Karpas-422 (cell line): ENCODE results near the gene MAOB. TPM values are rescaled to one million over a fixed set of nuclear protein-coding genes. Genes with fewer than 3 reads are reported as not detected.

Experiments
- DNase-seq: peaks from one replicate; pipeline ENCODE4 v3.0.0-alpha.2; 2015
- H2AFZ ChIP-seq: fragments of 200-600 bp; sonication (generic); 2 replicates; pipeline ENCODE4 v1.6.1; 2014; ENCODE audit warnings: antibody characterized with exemption, low read length, mixed read lengths
- H3K27ac ChIP-seq: fragments of 200-600 bp; sonication (generic); 2 replicates; pipeline ENCODE4 v1.5.1; 2014; ENCODE audit warnings: mild to moderate bottlenecking, low read length, moderate library complexity
- H3K27me3 ChIP-seq: fragments of 200-600 bp; sonication (generic); 2 replicates; pipeline ENCODE4 v1.6.1; 2014; ENCODE audit warnings: low read length, mixed read lengths
- H3K36me3 ChIP-seq: fragments of 200-600 bp; sonication (generic); 2 replicates; pipeline ENCODE4 v1.6.1; 2014; ENCODE audit warnings: low read length, mixed read lengths; ENCODE audit not compliant: insufficient read depth
- H3K4me1 ChIP-seq: fragments of 200-600 bp; sonication (generic); 2 replicates; pipeline ENCODE4 v1.6.1; 2014; ENCODE audit warnings: mild to moderate bottlenecking, low read length, mixed read lengths
- H3K4me2 ChIP-seq: fragments of 200-600 bp; sonication (generic); 2 replicates; pipeline ENCODE4 v1.6.1; 2014; ENCODE audit warnings: low read length, low read depth, mild to moderate bottlenecking; ENCODE audit not compliant: poor library complexity, severe bottlenecking
- H3K4me3 ChIP-seq: fragments of 200-600 bp; sonication (generic); 2 replicates; pipeline ENCODE4 v1.5.1; 2014; ENCODE audit warnings: mild to moderate bottlenecking, antibody characterized with exemption, low read length, mixed read lengths
- H3K79me2 ChIP-seq: fragments of 200-600 bp; sonication (generic); 2 replicates; pipeline ENCODE4 v1.6.1; 2014; ENCODE audit warnings: mild to moderate bottlenecking, low read length, mixed read lengths
- H3K9ac ChIP-seq: fragments of 200-600 bp; sonication (generic); 2 replicates; pipeline ENCODE4 v1.6.0; 2014; ENCODE audit warnings: low read length
- H3K9me2 ChIP-seq: fragments of 200-600 bp; sonication (generic), shearing (Covaris generic); replicated peaks from 2 replicates; pipeline ENCODE4 v1.6.0; 2014; ENCODE audit warnings: mild to moderate bottlenecking, low read length, moderate library complexity; ENCODE audit not compliant: insufficient read depth
- H3K9me3 ChIP-seq: fragments of 300-700, 200-600 bp; sonication (generic); 2 replicates; pipeline ENCODE4 v1.6.1; 2014; ENCODE audit warnings: low read length, mixed read lengths
- H4K20me1 ChIP-seq: fragments of 200-600 bp; sonication (generic); 2 replicates; pipeline ENCODE4 v1.6.1; 2014; ENCODE audit warnings: mild to moderate bottlenecking, antibody characterized with exemption, low read length, low read depth; ENCODE audit not compliant: insufficient read depth
- total RNA-seq: library from RNA; depleted of rRNA; stranded (reverse); fragments of >200 nt; shearing (Covaris generic); gene quantifications from 2 replicates; pipeline ENCODE4 v1.2.3, GENCODE V29; 2014; ENCODE audit warnings: low replicate concordance

MAOB gene
- total RNA-seq, 1 experiment from 2014 or later: not detected

DNA sequence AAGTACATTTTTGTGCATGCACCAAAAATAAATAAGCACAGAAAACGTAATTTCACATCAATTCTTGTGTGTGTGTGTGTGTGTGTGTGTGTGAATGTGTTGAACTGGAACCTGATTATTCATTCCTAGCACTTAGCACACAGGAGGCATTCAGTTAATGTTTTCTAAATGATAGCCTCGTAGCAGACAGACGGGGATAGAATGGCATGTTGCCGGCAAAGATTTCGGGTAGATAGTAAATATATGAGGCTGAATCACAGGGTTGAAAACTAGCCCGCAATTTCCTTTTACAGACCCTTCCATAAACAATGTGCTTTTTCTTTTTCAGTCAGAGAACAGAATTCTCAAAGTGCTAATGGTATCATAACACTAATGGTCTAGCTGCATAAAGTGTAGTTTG, 13.5 kb downstream of the MAOB start:
- no peaks in the 10 kb centered on the region for H3K9me2 ChIP-seq
- H2AFZ ChIP-seq: no peak overlapping the region
- H4K20me1 ChIP-seq: no peaks in the 10 kb centered on the region
- DNase-seq: no peak
- H3K9ac ChIP-seq: no peak overlapping the region
- no peak overlapping the region for H3K4me3 ChIP-seq
- no peaks in the 10 kb centered on the region for H3K79me2 ChIP-seq
- no peaks in the 10 kb centered on the region for H3K27me3 ChIP-seq
- H3K27ac ChIP-seq: no peak overlapping the region
- no peak overlapping the region for H3K4me2 ChIP-seq
- H3K36me3 ChIP-seq: no peaks in the 10 kb centered on the region
- H3K9me3 ChIP-seq: peaks cover 3% of the 10 kb centered on the region; the same call in 1 of the 2 replicates
- no peaks in the 10 kb centered on the region for H3K4me1 ChIP-seq

GRCh38 chrX:43866423-43866822, 15.8 kb downstream of the MAOB start:
- no peak overlapping the region for H3K4me2 ChIP-seq
- DNase-seq: no peak

GRCh38 chrX:43865791-43866190, 16.5 kb downstream of the MAOB start:
- H3K9ac ChIP-seq: no peak overlapping the region

More at GRCh38 chrX:43866423-43866822, 15.8 kb downstream of the MAOB start:
- H3K27me3 ChIP-seq: no peaks in the 10 kb centered on the region
- no peak overlapping the region for H3K27ac ChIP-seq
- no peak overlapping the region for H2AFZ ChIP-seq
- H3K9ac ChIP-seq: no peak overlapping the region
- no peaks in the 10 kb centered on the region for H3K9me2 ChIP-seq
- no peaks in the 10 kb centered on the region for H4K20me1 ChIP-seq
- no peaks in the 10 kb centered on the region for H3K9me3 ChIP-seq
- H3K36me3 ChIP-seq: no peaks in the 10 kb centered on the region
- no peaks in the 10 kb centered on the region for H3K4me1 ChIP-seq
- no peak overlapping the region for H3K4me3 ChIP-seq
- no peaks in the 10 kb centered on the region for H3K79me2 ChIP-seq

DNA sequence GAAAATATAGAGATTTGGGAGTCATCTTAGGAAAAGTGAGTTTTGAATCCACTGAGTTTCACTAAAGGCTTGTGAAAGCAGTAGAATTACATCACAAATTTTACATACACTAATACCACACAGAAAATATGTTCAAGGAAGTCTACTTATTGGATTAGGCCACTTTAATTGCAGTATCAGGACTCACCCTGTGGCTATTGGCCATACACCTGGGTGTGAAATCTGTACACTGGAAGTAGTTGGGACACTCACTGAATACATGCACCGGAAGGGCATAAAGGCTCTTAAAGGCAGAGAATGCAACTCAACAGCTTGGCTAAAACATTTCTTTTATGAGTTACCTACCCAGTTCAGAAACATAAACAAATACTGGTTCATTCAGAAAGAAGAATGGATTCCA, 19.8 kb downstream of the MAOB start:
- Histone ChIP-seq H3K27ac (no peak overlapping the region), H3K36me3 (no peaks in the 10 kb centered on the region), H3K79me2 (no peaks in the 10 kb centered on the region), H3K9me3 (no peaks in the 10 kb centered on the region), H3K27me3 (no peaks in the 10 kb centered on the region), H3K4me1 (no peaks in the 10 kb centered on the region), H2AFZ (no peak overlapping the region), H3K9ac (no peak overlapping the region), H4K20me1 (no peaks in the 10 kb centered on the region), H3K9me2 (no peaks in the 10 kb centered on the region), H3K4me2 (no peak overlapping the region), H3K4me3 (no peak overlapping the region)
- DNase-seq: no peak

More at GRCh38 chrX:43865791-43866190, 16.5 kb downstream of the MAOB start:
- Histone ChIP-seq H3K36me3 (no peaks in the 10 kb centered on the region), H3K79me2 (no peaks in the 10 kb centered on the region), H3K4me3 (no peak overlapping the region), H4K20me1 (no peaks in the 10 kb centered on the region), H3K27me3 (no peaks in the 10 kb centered on the region), H2AFZ (no peak overlapping the region), H3K27ac (no peak overlapping the region), H3K4me2 (no peak overlapping the region), H3K4me1 (no peaks in the 10 kb centered on the region), H3K9me3 (no peaks in the 10 kb centered on the region), H3K9me2 (no peaks in the 10 kb centered on the region)
- DNase-seq: no peak

DNA sequence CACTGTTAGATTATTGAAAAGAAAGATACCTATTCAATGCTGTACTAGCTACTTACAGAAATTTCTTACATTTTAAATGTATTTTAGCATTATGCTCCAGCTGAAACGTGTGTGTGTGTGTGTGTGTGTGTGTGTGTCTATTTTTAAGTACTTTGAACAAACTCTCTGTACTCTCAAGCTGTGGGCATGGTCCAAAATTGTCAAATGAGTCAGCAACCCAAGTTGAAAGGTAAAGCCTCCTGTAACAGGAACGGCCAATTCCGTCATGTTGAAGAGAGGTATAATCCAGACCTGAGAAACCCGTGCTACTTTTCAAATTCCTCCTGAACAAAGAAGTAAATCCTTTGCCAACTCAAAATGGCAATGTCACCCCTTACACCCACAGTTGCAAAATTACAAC, 20.5 kb downstream of the MAOB start:
- no peaks in the 10 kb centered on the region for H3K9me2 ChIP-seq
- no peaks in the 10 kb centered on the region for H3K27me3 ChIP-seq
- H3K9ac ChIP-seq: no peak overlapping the region
- H2AFZ ChIP-seq: no peak overlapping the region
- H3K4me2 ChIP-seq: no peak overlapping the region
- DNase-seq: no peak
- H3K9me3 ChIP-seq: no peaks in the 10 kb centered on the region
- H3K27ac ChIP-seq: no peak overlapping the region
- no peaks in the 10 kb centered on the region for H4K20me1 ChIP-seq
- no peaks in the 10 kb centered on the region for H3K4me1 ChIP-seq
- H3K79me2 ChIP-seq: no peaks in the 10 kb centered on the region
- no peak overlapping the region for H3K4me3 ChIP-seq
- H3K36me3 ChIP-seq: no peaks in the 10 kb centered on the region

DNA sequence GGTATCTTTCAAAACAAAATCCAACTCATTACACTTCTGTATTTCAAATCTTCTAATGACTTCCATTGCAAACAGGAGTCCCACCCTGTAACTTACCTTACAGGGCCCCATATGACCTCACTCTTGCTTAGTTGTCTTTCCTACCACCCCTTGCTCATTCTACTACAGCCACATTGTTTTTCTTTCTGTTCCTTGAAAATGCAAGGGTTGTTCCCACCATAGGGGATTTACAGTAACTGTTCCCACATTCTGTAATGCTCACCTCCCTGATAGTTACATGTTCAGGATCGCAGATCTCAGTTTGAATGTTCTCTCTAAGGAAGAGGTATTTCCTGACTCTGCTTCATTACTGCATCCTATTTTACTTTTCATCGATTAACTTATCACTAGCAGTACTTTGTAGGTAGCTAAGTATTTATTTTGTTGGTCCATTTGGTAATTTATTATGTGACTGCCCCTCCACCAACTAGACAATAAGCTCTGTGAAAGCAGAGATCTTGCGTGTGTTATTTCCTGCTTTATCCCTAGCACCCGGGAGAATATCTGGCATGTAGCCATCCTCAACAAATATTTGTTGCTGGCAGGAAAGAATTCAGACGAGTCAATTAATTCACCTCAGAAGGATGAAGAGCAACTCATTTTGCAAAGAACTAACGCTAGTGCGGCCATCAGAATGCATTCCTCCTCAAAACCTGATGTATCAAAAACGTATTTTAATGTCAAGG, 21.4 kb downstream of the MAOB start:
- no peak for DNase-seq
- Histone ChIP-seq H4K20me1 (no peaks in the 10 kb centered on the region), H3K27ac (no peak overlapping the region), H2AFZ (no peak overlapping the region), H3K27me3 (no peaks in the 10 kb centered on the region), H3K9me3 (no peaks in the 10 kb centered on the region), H3K4me1 (no peaks in the 10 kb centered on the region), H3K4me2 (no peak overlapping the region), H3K9ac (no peak overlapping the region), H3K9me2 (no peaks in the 10 kb centered on the region), H3K79me2 (no peaks in the 10 kb centered on the region), H3K4me3 (no peak overlapping the region), H3K36me3 (no peaks in the 10 kb centered on the region)

DNA sequence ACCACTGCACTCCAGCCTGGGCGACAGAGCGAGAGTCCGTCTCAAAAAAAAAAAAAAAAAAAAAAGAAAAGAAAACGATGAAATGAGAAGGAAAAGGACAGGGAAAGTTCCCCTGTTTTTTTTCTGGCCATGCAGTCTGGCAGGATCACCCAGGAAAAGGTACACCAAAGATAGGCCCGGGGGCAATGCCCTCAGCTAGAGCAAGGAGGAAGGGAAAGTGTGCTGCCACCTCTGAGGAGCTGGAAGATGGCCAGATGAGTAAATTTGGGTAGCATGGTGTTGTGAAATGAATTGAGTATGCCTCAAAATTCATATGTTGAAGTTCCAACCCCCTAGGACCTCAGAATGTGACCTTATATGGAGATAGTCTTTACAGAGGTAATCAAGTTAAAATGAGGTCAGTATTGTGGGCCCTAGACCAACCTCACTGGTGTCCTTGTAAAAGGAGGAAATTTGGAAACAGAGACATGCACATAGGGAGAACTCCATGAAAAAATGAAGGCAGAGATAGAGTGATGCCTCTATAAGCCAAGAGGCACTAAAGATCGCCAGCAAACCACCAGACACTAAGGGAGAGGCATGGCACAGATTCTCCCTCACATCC, 28.9 kb downstream of the MAOB start:
- Histone ChIP-seq H3K36me3 (no peaks in the 10 kb centered on the region), H3K4me3 (no peak overlapping the region), H3K4me2 (no peak overlapping the region), H3K9ac (no peak overlapping the region), H4K20me1 (no peaks in the 10 kb centered on the region), H3K27ac (no peak overlapping the region), H3K4me1 (no peaks in the 10 kb centered on the region), H2AFZ (no peak overlapping the region), H3K9me2 (no peaks in the 10 kb centered on the region), H3K27me3 (no peaks in the 10 kb centered on the region), H3K9me3 (no peaks in the 10 kb centered on the region), H3K79me2 (no peaks in the 10 kb centered on the region)
- no peak for DNase-seq

DNA sequence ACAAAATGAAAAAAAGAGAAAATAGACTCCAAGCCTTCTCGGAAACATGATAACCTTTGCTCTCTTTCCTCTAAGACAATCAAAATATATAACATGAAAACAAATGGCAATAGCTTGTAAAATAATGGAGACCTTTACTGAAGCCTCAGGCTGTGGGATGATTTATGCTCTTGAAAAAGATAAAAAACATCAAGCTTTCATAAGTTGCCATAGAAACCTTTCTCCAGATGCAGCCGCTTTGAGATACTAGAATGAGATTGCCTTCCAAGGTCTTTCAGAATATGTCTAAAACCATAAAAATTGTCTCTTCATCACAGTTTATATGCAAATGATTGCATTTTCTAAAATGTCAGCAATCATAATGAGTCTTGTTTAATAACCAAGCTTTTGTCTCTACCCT, 31.6 kb downstream of the MAOB start:
- no peaks in the 10 kb centered on the region for H3K79me2 ChIP-seq
- no peak overlapping the region for H2AFZ ChIP-seq
- H3K4me3 ChIP-seq: no peak overlapping the region
- no peaks in the 10 kb centered on the region for H3K9me2 ChIP-seq
- H3K27ac ChIP-seq: no peak overlapping the region
- no peaks in the 10 kb centered on the region for H3K36me3 ChIP-seq
- no peak for DNase-seq
- H3K9ac ChIP-seq: no peak overlapping the region
- no peaks in the 10 kb centered on the region for H3K9me3 ChIP-seq
- H4K20me1 ChIP-seq: no peaks in the 10 kb centered on the region
- no peaks in the 10 kb centered on the region for H3K27me3 ChIP-seq
- H3K4me1 ChIP-seq: no peaks in the 10 kb centered on the region
- H3K4me2 ChIP-seq: no peak overlapping the region
